GM19438 (cell line): ENCODE data around the gene PLAC1.

Experiments used
- ATAC-seq: cut with Tn5 transposase; IDR thresholded peaks from one replicate; pipeline ENCODE4 v1.9.1; 2021; ENCODE audit warnings: low read depth; ENCODE audit not compliant: unreplicated experiment

The PLAC1 gene

GRCh38 chrX:134592303-134592702 is 66.0 kb downstream of the PLAC1 start:
- no peak for ATAC-seq

DNA sequence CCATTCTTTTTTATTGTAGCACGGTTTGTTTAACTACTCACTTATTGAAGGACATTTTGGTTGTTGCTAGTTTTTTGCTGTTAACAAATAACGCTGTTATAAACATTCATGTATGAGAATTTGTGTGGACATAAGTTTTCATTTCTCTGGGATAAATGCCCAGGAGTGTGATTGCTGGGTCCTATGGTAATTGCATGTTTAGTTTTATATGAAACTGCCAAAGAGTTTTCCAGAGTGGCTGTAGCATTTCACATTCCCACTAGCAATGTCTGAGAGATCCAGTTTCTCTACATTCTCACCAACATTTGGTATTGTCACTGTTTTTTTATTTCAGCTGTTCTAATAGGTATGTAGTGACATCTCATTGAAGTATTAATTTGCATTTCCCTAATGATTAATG is 66.8 kb downstream of the PLAC1 start:
- ATAC-seq: no peak

DNA sequence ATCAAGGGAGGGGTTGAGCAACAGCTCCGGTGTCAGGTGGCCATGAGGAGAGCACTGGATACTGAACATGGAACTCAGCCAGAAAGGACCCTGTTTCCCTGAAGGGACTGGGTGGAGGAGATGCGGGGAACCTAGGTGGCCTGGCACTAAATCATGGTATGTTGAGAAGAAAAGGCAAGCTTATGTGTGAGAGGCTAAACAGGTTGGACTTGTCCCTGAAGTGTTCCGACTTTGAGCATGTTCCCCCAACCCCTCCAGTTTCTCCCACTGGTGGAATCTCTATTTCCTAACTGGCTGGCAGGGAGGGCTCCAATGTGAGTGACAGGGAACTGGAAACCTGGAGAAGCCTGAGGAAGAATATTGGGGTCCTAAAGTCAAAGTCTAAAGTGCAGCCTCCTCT is 69.5 kb downstream of the PLAC1 start:
- ATAC-seq: no peak

GRCh38 chrX:134580907-134581306 is 77.4 kb downstream of the PLAC1 start:
- ATAC-seq: no peak

DNA sequence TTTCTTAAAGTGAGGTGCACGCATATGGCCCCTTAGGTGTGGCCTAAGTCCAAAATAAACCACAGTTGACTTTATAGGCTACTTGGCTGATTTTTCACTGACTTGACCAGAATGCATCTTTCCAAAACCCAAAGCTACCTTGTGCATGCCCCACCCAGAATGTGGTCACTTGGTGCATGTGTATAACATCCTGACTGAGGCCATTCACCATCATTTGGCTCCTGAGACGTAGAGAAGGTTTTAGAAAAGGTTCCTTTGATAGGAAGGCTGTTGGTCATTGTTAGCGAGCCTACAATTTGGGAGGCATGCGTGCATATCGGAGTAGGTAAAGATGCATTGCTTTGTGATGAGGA is 84.6 kb downstream of the PLAC1 start:
- ATAC-seq: no peak

DNA sequence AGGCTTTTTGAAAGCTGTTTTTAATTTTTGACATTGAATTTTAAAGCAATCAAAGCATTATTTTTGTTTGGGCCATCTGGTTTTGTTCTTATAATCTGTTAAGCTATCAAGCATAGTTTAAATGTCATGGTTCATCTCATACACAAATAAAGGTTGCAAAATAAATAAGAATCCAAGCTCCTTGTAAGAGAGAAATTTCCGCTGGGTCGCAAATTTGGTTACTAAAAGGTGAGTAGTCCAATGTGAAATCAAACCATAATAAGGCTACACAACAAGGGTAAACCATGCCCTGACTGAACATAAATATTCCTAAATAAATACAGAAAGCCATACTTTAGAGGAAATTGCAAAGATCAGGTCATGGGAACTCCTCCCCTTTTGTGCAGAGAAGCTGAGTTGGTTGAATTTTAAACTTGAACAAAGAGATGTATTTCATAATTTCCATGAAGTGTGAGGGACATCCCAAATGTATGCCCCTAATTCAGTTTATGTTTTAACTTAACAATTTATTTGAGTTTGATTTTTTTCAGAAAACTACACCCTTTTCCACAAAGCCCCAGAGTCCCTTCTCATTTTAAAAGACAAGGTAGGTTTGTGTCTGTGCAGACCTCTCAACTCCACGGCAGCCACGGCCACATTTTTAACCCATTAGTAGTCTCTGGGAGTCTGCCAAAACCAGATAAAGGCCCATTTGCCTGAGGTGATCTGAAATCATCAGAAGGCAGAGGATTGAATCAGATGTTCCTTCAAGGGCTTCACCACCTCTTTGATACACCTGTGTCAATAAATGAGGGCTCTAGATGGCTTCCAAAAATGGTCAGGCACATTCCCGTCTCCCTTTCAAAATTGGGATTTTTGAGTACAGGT is 85.2 kb downstream of the PLAC1 start:
- ATAC-seq: no peak

DNA sequence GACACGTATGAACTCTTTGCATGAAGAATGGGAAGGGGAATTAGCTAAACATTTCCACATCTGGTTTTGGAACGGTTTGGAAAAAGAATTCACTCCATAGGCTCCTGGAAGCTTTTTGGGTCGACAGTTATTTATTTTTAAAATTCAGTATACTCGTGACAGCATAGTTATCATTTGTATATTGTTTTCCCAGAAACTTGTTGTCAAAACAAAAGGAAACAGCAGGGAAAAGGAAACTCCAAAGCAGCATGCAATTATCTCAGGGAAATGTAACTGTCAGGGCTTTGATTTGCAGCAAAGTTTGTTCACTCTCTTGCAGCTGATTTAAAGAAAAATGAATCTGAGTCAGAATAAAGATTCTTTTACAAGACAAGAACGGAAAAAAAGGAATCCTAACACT is 86.5 kb downstream of the PLAC1 start:
- ATAC-seq: no peak

DNA sequence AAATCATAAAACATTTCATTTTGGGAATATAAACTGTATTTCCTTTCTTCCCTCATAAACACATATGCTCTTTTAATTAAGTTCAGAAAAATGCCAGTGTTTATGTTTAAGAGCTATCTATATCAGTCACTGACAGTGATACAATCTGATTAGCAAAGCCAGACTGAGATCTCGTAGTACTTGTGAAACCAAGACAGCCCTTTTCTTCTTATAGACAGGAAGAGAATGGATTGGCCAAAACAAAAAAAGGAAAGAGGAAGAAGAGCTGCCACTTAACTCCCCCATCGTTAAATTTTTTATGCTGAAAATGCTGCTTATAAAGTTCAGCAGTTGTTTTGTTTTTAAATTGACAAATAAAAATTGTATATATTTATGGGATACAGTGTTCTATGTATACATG is 87.4 kb downstream of the PLAC1 start:
- no peak for ATAC-seq

GRCh38 chrX:134570509-134570846 is 87.8 kb downstream of the PLAC1 start:
- no peak for ATAC-seq

GRCh38 chrX:134569306-134569705 is 89.0 kb downstream of the PLAC1 start:
- ATAC-seq: no peak

- no peak for ATAC-seq
Measured at GRCh38 chrX:134568285-134569016, 89.8 kb downstream of the PLAC1 start.

DNA sequence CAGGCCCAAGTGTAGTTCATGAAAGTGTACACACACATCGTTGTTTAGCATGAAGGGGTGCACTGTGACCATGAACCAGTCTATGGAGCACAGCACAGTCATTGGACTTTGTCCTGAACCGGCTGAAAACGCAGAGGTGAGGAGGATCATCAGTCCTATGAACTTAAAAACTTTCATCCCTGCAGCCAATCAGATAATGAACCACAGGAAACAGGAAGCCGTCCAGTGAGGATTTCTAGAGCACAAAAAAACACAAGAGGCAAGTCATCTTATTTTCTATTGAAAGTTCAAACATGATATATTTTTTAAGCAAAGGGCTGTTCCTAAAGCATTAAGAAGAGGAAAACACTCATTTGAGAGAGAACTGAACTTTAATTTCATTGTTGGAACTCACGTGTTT is 91.8 kb downstream of the PLAC1 start:
- ATAC-seq: no peak

DNA sequence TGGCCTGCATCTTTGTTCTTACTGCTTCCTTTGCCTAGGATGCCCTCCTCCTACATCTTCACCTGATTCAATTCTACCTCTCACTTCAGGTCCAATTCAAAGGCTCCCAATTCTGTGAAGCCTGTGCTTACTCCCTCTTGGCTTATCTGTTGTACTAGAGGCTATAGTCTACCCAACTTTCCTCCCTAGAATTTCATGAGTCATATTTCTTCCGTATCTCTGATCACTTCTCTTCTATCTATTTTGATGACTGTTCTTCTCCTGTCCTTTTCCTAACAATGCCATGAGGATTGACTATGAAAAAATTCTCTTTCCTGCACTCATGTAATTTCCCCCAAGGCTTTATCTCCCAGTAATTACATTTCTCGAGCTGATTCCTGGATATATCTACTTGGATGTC is 96.3 kb downstream of the PLAC1 start:
- no peak for ATAC-seq

DNA sequence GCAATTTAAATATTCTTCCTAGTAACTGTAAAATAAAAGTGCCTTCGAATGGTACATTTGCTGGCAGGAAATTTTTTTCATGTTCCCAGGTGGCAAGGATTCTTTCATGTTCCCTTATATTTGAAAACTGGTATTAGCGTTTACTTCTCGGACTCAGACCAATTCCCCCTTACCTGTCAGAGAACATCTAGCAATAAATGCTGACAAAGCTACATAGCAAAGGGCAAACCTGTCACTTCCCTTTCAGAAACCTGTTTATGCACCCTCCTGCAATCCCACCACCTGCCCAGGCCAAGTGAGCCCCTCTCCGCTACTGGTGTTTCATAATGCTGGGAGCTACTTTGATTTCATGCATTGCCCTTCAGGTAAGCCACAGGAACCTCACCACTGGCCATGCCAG is 100.1 kb downstream of the PLAC1 start:
- ATAC-seq: no peak

GRCh38 chrX:134554291-134554690 is 104.0 kb downstream of the PLAC1 start:
- ATAC-seq: no peak

GRCh38 chrX:134552351-134552750 is 105.9 kb downstream of the PLAC1 start:
- ATAC-seq: no peak

GRCh38 chrX:134551376-134552048 is 106.8 kb downstream of the PLAC1 start:
- no peak for ATAC-seq

- no peak for ATAC-seq
Measured at GRCh38 chrX:134548257-134549201, 109.7 kb downstream of the PLAC1 start.

DNA sequence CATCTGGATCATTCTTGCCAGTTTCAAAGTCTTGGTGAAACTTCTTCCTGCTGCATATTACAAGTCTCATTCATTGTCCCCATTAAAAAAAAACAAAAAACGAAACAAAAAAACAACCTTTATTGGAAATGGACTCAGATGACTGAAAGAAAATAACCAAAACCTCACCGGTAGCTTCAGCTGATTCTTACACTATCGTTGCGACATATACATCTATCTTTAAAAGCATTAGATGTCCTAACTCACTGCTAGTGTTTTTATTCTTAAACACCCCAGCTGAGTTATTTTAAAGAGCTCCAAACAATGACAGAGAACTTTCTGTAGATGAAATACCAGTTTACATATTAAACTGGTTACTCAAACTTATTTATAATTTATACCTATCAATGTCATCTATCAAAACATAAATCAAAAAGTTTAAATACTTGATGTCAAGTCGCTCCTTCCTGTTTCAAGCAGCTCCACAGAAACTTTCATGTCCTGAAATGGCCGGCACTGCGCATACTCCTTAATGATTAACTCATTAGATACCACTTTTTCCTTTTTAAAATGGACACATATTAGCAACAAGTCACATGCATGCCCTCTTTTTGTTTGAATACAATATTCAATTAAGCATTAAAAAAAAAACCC is 111.1 kb downstream of the PLAC1 start:
- no peak for ATAC-seq

GRCh38 chrX:134546187-134546586 is 112.1 kb downstream of the PLAC1 start:
- no peak for ATAC-seq
